Measurements from ENCODE around the gene ZG16. TPM values are rescaled to one million over a fixed set of nuclear protein-coding genes. Genes with fewer than 3 reads are reported as not detected.
"Not testable (repeated sequence)": the region's sequence is repeated elsewhere in the genome, so short reads cannot be mapped to it uniquely, and the experiment has no call there.

Gene ZG16
- total RNA-seq, 3 donors from 2014 or later = 0.05 TPM; not detected in 2

DNA sequence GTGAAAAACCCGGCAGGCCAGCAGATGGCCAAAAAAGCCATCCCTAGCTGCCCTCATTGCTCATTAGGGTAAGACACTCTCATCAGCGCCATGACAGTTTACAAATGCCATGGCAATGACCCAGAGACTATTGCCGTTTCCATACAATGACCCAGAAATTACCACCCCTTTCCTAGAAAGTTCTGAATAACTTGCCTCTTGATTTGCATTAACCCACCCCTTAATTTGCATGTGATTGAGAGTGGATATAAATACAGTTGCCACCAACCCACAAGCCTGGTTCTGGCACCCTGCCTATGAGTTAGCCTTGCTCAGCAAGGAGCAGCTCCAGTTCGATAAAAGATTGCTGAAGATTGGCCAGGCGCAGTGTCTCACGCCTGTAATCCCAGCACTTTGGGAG lies 16.2 kb upstream of the ZG16 start:
- Mint-ChIP-seq H3K27me3 (ENCODE audit: low read depth) (no peaks in the 10 kb centered on the region), H3K4me1 (ENCODE audit: low read depth) (peaks cover 25% of the 10 kb centered on the region), H3K36me3 (ENCODE audit: insufficient read depth) (no peaks in the 10 kb centered on the region), H3K4me3 (no peak overlapping the region), H3K9me3 (no peaks in the 10 kb centered on the region)
- ATAC-seq (no peak), DNase-seq (no peak)

DNA sequence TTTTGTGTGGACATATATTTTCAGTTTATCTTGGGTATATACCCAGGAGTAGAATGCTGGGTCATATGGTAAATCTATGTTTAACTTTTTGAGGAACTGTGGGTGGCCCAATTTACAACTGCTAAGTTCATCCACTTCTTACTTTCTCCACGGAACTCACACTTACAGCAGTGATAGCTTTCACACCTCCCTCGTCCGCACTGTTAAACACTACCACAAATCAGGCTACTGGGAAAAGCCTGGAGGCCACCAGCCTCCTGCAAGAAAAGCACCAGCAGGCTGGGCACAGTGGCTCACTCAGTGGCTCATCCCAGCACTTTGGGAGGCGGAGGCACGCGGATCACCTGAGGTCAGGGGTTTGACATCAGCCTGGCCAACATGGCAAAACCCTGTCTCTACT lies 14.7 kb upstream of the ZG16 start:
- Mint-ChIP-seq H3K4me1 (ENCODE audit: low read depth) (peaks cover 17% of the 10 kb centered on the region), H3K4me3 (no peak overlapping the region), H3K27me3 (ENCODE audit: low read depth) (no peaks in the 10 kb centered on the region), H3K9me3 (no peaks in the 10 kb centered on the region), H3K36me3 (ENCODE audit: insufficient read depth) (no peaks in the 10 kb centered on the region)
- ATAC-seq = no peak
- no peak for DNase-seq

DNA sequence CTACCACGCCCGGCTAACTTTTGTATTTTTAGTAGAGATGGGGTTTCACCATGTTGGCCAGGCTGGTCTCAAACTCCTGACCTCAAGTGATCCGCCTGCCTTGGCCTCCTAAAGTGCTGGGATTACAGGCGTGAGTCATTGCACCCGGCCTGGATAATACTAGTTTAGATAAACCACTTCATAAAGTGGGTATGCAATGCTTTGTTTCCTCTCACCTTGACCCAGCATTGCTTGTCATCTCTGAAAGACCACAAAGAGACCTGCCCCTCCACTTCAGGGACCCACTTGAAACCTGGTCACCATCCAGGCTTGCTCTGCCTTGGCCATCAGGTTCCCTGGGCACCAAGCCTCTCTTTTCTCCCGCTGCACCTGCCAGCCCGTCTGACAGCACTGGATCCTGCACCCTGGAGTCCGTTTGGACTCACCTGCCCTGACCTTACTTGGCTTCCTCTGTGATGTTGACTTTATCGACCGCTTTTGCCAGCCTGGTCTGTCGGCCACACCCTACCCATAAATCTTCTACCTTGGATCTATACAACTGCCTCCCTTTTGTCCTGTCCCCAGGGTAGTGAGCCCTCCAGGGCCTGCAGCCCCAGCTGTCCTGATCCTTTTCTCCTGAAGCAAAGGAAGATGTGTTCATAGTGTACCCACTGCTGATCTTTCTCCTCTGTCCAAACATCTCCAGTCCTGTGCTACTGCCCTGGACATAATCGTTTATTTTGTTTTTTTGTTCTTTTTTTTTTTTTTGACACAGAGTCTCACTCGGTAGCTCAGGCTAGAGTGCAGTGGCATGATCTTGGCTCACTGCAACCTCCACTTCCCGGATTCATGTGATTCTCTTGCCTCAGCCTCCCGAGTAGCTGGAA lies 12.7 kb upstream of the ZG16 start:
- no peaks in the 10 kb centered on the region for H3K27me3 Mint-ChIP-seq (ENCODE audit: low read depth)
- ATAC-seq (no peak), DNase-seq (no peak)

DNA sequence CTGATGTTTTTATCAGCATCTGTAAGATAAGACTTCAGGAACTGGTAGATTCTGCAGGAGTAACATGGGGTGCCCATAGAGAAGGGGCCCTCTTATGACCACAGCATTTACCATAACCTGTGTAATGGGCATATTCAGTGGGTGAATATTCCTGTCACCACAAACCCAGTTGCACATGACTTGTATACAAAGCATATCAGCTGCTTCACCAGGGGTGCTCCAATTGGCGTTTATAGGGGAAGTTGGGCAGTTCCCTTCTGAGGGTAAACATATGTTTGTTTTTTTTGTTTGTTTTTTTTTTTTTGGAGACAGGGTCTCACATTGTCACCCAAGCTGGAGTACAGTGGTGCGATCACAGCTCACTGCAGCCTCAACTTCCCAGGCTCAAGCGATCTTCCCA lies 11.5 kb upstream of the ZG16 start:
- peaks cover 12% of the 10 kb centered on the region for H3K4me1 Mint-ChIP-seq (ENCODE audit: low read depth)
- no peak overlapping the region for H3K4me3 Mint-ChIP-seq
- ATAC-seq (no peak), DNase-seq (no peak)
- no peaks in the 10 kb centered on the region for H3K27me3 Mint-ChIP-seq (ENCODE audit: low read depth)
- H3K36me3 Mint-ChIP-seq (ENCODE audit: insufficient read depth) = no peaks in the 10 kb centered on the region
- H3K9me3 Mint-ChIP-seq = no peaks in the 10 kb centered on the region

More for the DNA sequence above, 12.7 kb upstream of the ZG16 start:
- Mint-ChIP-seq H3K36me3 (ENCODE audit: insufficient read depth) (no peaks in the 10 kb centered on the region), H3K4me1 (ENCODE audit: low read depth) (peaks cover 13% of the 10 kb centered on the region), H3K9me3 (no peaks in the 10 kb centered on the region), H3K4me3 (no peak overlapping the region)

DNA sequence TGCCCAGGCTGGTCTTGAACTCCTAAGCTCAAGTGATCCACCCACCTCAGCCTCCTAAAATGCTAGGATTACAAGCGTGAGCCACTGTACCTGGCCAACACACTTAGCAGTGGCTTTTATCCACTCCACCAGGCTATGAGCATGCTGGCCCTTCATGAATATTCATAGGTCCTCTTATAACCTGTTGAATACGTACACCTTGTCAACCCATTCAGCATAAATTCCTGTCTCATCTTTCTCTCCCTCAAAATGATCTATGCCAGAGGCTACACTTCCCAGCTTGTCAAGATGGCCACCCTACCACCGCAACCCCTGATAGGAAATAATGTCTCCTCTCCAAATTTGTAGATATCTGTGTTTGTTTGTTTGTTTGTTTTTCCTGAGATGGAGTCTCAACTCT lies 11.0 kb upstream of the ZG16 start:
- ATAC-seq = no peak
- no peak overlapping the region for H3K4me3 Mint-ChIP-seq

DNA sequence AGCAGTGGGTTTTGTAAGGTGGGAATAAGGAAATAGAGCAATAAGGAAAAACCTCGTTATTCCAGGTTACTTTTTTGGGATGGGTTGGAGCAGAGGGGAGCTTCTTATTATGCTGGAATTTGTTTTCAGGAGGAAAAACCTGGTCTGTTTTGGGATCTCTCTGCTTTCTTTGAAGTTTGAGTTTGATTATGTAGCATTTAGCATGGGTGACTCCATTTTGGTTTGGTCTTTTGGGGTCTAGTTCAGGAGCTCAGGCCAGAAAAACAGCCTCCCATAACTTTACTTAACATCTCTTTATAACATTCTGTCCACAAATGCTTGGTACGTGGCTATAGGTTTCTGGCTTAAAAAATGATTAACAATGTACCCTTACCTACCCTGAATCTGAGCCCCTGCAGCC lies 8.5 kb upstream of the ZG16 start:
- no peak for DNase-seq
- ATAC-seq = no peak
- Mint-ChIP-seq H3K27me3 (ENCODE audit: low read depth) (no peaks in the 10 kb centered on the region), H3K4me1 (ENCODE audit: low read depth) (peaks cover 3% of the 10 kb centered on the region), H3K4me3 (no peak overlapping the region), H3K9me3 (no peaks in the 10 kb centered on the region), H3K36me3 (ENCODE audit: insufficient read depth) (no peaks in the 10 kb centered on the region)

More for the DNA sequence above, 11.0 kb upstream of the ZG16 start:
- no peaks in the 10 kb centered on the region for H3K27me3 Mint-ChIP-seq (ENCODE audit: low read depth)
- DNase-seq = no peak
- H3K4me1 Mint-ChIP-seq (ENCODE audit: low read depth) = peaks cover 12% of the 10 kb centered on the region
- H3K9me3 Mint-ChIP-seq = no peaks in the 10 kb centered on the region
- H3K36me3 Mint-ChIP-seq (ENCODE audit: insufficient read depth) = no peaks in the 10 kb centered on the region

DNA sequence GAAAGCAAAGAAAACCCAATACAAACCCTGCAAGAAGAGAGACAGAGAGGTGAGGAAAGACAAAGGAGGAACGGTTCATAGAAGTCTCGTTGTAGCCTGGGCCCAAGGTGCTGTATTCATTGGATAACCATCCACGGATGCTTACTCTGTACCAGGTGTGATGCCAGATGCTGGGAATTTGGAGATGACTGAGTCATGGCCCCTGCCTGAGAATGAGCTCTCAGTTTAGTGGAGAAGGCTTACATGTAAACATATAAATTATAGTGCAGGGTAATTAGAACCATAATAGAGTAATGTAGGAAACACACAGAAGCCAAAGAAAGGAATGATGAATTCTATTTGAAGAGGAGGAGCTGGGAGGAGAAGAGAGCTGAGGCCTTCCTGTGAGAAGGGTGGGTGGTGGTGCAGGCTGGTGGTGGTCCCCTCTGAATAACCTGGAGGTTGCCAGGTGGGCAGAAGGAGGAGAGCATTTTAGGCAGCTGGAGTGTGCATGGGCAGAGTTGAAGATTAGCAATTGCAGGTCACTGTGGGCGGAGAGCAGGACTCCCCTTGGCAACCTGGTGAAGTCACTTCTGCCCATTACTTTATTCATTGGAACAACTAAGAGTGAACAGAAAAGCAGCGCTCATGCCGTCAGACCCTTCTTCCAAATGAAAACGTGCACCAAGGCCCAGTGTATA lies 7.7 kb upstream of the ZG16 start:
- H3K27me3 Mint-ChIP-seq (ENCODE audit: low read depth) = no peaks in the 10 kb centered on the region
- no peak for DNase-seq
- H3K4me3 Mint-ChIP-seq = no peak overlapping the region
- H3K36me3 Mint-ChIP-seq (ENCODE audit: insufficient read depth) = no peaks in the 10 kb centered on the region
- no peak for ATAC-seq
- H3K4me1 Mint-ChIP-seq (ENCODE audit: low read depth) = peaks cover 4% of the 10 kb centered on the region
- H3K9me3 Mint-ChIP-seq = no peaks in the 10 kb centered on the region

DNA sequence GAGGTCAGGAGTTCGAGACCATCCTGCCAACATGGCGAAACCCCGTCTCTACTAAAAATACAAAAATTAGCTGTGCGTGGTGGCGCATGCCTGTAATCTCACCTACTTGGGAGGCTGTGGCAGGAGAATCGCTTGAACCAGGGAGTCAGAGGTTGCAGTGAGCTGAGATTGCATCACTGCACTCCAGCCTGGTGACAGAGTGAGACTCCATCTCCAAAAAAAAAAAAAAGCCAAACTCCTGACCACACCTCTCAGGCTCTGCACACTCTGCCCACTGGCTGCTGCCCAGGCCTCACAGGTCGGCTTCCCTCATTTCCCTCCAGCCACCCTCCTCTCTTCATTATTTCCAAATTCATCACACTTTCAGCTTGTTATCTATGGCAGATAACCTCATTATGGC lies 5.7 kb upstream of the ZG16 start:
- H3K36me3 Mint-ChIP-seq (ENCODE audit: insufficient read depth); H3K27me3 Mint-ChIP-seq (ENCODE audit: low read depth); H3K4me3 Mint-ChIP-seq; H3K4me1 Mint-ChIP-seq (ENCODE audit: low read depth); ATAC-seq; DNase-seq; H3K9me3 Mint-ChIP-seq: not testable (repeated sequence)

DNA sequence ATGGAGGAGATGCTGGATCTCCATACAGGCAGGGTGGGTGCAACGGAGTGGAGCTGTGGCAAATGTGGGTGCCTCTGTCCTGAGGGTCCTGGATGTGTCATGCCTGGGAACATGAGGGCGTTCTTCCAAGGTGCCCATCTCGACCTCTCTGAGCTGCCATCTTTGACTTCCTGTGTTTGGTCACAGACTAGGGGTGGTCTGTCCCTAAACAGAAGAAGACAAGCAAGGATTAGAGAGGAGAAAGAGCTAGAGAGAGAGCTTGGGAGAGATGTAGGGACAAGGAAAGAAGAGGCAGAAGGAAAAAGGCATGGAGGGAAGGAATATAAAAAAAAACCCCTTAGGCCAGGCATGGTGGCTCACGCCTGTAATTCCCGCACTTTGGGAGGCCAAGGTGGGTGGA lies 3.3 kb upstream of the ZG16 start:
- ATAC-seq = no peak
- no peak for DNase-seq
- no peak overlapping the region for H3K4me3 Mint-ChIP-seq
- H3K9me3 Mint-ChIP-seq = no peaks in the 10 kb centered on the region
- H3K4me1 Mint-ChIP-seq (ENCODE audit: low read depth) = peaks cover 4% of the 10 kb centered on the region
- H3K27me3 Mint-ChIP-seq (ENCODE audit: low read depth) = no peaks in the 10 kb centered on the region
- H3K36me3 Mint-ChIP-seq (ENCODE audit: insufficient read depth) = no peaks in the 10 kb centered on the region

DNA sequence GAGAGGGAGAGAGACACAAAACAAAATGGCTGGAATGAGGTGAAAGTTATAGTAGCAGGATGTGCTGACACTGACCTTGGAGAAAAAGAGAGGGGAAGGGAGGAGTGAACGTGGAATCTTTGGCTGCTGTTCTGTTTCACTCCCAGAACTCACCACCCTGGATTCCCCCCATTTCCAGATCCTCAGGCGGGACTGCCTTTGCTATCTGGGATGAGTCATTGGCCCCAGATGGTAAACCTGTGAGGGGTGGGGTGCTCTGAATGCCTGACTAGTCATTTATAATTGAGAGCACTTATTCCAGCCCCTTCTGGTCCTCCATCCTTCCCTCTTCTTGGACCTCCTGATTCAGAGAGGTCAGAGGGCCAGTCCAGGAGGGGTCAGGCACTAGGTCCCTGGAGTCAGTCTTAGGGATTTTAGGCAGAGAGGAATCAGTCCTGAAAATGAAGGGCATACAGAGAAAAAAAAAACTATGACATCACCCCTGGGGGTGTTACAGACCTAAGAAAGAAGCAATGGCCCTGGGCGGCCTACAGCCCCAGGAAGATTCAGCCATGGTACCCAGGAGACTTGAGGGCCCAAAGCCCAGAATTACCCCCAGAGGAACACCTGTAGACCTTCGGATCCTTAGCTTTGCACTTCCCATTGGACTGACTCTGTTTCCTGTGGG lies 2.2 kb upstream of the ZG16 start:
- Mint-ChIP-seq H3K4me3 (no peak overlapping the region), H3K9me3 (no peaks in the 10 kb centered on the region), H3K4me1 (ENCODE audit: low read depth) (peaks cover 3% of the 10 kb centered on the region), H3K36me3 (ENCODE audit: insufficient read depth) (no peaks in the 10 kb centered on the region), H3K27me3 (ENCODE audit: low read depth) (no peaks in the 10 kb centered on the region)
- ATAC-seq = no peak
- no peak for DNase-seq

DNA sequence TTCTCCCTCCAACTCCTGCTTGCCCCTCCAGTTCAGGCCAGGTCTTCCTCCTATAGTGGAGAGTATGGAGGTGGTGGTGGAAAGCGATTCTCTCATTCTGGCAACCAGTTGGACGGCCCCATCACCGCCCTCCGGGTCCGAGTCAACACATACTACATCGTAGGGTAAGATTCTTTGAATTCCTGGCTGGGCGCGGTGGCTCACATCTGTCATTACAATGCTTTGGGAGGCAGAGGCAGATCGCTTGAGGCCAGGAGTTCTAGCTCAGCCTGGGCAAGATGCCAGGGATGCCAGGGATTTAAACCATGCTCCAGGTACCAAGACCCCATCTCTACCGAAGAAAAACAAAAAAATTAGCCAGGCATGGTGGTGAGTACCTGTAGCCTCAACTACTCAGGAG lies 1.4 kb downstream of the ZG16 start:
- Mint-ChIP-seq H3K36me3 (ENCODE audit: insufficient read depth) (no peaks in the 10 kb centered on the region), H3K4me1 (ENCODE audit: low read depth) (peaks cover 13% of the 10 kb centered on the region), H3K9me3 (no peaks in the 10 kb centered on the region), H3K4me3 (no peak overlapping the region), H3K27me3 (ENCODE audit: low read depth) (no peaks in the 10 kb centered on the region)
- no peak for DNase-seq
- ATAC-seq = no peak

DNA sequence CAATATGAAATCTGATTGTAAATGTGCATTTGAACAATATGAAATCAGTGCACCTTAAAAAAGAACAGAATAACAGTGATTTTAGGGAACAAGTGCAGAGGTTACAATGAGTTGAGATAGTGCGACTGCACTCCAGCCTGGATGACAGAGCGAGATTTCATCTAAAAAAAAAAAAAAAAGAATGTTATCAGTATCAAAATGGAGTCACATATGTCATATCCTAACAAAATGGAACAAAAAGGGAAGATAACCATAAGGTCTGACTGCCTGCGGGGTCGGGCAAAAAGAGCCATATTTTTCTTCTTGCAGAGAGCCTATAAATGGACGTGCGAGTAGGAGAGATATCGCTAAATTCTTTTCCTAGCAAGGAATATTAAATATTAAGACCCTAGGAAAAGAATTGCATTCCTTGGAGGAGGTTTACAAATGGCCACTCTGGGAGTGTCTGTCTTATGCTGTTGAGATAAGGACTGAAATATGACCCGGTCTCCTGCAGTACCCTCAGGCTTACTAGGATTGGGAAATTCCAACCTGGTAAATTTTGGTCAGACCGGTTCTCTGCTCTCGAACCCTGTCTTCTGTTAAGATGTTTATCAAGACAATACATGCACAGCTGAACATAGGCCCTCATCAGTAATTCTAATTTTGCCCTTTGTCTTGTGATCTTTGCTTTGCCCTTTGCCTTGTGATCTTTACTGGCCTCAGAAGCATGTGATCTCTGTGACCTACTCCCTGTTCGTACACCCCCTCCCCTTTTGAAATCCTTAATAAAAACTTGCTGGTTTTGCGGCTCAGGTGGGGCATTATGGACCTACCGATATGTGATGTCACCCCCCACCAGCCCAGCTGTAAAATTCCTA lies 5.3 kb downstream of the ZG16 start:
- not testable (repeated sequence) for H3K4me3 Mint-ChIP-seq; ATAC-seq; H3K36me3 Mint-ChIP-seq (ENCODE audit: insufficient read depth); H3K27me3 Mint-ChIP-seq (ENCODE audit: low read depth); H3K9me3 Mint-ChIP-seq; DNase-seq
- H3K4me1 Mint-ChIP-seq (ENCODE audit: low read depth) = peaks cover 23% of the 10 kb centered on the region

DNA sequence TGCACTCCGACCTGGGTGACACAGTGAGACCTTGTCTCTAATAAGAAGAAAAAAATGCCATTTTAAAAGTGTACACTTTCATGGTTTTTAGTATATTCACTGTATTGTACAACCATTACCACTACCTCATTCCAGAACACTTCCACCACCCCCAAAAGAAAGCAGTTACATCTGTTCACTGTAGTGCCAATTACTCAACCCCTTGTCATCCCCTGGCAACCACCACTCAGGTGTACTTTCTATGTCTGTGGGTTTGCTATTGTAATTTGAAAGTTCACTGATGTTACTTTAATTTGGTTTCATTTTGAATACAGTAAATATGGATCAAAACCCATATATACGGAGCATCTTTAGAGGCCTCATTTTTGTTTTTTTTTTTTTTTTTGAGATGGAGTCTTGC lies 6.1 kb downstream of the ZG16 start:
- Mint-ChIP-seq H3K4me1 (ENCODE audit: low read depth) (peaks cover 23% of the 10 kb centered on the region), H3K9me3 (no peaks in the 10 kb centered on the region), H3K27me3 (ENCODE audit: low read depth) (no peaks in the 10 kb centered on the region), H3K36me3 (ENCODE audit: insufficient read depth) (no peaks in the 10 kb centered on the region), H3K4me3 (no peak overlapping the region)
- ATAC-seq = peak; percentile 93 to 96
- peak; percentile 12 for DNase-seq

DNA sequence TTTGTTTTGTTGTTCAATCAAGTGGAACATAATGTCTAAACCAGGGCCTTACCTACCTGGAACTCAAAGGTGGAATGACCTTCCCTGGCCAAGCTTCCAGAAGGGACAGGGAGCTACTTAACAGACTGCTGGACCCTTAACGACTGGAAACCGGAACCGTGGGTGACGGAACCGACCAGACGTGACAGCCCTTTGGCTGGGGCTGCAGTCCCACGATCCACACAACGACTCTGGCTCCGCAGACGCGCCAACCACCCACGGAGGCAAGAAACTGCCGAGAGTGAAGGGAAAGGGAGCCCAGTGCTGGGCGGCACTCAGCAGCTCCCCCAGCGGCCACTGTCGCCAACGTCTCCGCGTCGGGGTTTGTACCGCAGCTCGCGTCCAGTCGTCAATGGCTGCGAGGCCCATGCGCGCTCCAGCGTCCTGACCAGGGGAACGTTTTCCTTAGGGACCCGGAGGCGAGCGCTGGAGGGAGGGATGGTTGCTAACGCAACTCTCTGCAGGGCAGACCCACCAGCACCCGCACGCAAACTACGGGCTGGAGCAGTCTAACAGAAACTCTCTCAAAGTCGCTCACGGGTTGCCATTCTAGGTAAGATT lies 6.9 kb downstream of the ZG16 start:
- Mint-ChIP-seq H3K27me3 (ENCODE audit: low read depth) (no peaks in the 10 kb centered on the region), H3K4me3 (peak overlapping the region; percentile 55), H3K4me1 (ENCODE audit: low read depth) (peaks cover 27% of the 10 kb centered on the region), H3K36me3 (ENCODE audit: insufficient read depth) (no peaks in the 10 kb centered on the region), H3K9me3 (no peaks in the 10 kb centered on the region)
- ATAC-seq (peak; percentile 70 to 72), DNase-seq (peak; percentile 74)
